GM08714 (cell line): ENCODE results near the gene XRCC2.
"Not testable (repeated sequence)": the region's sequence is repeated elsewhere in the genome, so short reads cannot be mapped to it uniquely, and the experiment has no call there.

Experiments used
- H3K4me3 ChIP-seq: fragments of 200-500 bp; sonication (Bioruptor generic); 2 replicates; pipeline ENCODE4 v1.5.1; 2014; ENCODE audit warnings: mild to moderate bottlenecking, low read length, inconsistent platforms
- ZNF274 ChIP-seq: IDR thresholded peaks from 2 replicates; pipeline ENCODE4 v1.6.1; 2012; ENCODE audit warnings: mild to moderate bottlenecking, low read depth, low read length

Gene XRCC2

DNA sequence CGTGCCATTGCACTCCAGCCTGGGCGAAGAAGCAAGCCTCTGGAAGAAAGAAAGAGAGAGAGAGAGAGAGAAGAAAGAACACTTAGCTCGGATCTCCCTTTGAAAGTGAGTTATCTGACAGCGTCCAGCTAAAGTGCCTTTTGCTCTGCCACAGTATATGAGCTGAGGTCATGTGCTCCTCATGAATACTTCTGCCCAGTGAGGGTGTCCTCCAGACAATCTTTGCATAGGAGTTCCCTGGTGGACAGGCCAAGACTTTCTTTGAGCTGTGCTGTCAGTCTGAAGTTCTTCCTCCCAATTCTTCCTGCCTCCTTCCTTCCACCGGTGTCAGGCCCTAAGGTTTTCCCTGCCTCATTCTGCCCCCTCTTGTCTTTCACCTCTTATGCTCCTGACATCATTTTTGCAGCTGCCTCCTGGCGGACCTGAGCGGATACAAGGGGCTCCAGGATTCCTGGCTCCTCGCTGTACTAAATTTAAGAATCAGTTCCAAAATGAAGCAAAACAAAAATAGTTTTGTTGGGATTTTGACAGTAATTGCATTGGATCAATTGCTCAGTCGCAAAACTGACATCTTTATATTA lies 31.9 kb downstream of the XRCC2 start:
- TF ChIP-seq ZNF274, result no peak
- no peak overlapping the region for H3K4me3 ChIP-seq

DNA sequence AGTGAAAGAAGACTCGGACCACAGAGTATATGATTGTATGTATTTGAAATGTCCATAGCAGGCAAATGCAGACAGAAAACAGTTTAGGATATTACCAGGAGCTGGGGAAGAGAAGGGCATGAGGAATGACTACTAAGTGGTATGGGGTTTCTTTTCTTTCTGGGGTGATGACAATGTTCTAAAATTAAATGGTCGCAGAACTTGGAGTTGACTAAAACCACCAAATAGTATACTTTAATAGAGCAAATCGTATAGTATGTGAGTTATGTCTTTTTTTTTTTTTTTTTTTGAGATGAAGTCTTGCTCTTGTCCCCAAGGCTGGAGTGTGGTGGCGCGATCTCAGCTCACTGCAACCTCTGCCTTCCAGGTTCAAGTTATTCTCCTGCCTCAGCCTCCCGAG lies 34.6 kb downstream of the XRCC2 start:
- TF ChIP-seq ZNF274, result no peak

DNA sequence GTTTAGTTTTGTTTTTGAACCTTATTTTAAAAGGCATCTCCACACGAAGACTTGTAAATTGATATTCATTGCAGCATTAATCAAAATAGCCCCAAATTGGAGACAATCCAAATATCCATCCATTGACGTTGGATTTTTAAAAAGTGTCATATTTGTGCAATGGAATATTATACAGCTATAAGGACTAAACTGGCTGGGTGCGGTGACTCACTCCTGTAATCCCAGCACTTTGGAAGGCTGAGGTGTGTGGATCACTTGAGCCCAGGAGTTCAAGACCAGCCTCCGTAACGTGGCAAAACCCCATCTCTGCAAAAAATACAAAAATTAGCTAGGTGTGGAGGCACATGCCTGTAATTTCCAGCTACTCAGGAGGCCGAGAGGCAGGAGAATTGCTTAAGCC lies 35.1 kb downstream of the XRCC2 start:
- no peak for TF ChIP-seq ZNF274
- H3K4me3 ChIP-seq, result no peak overlapping the region

More for the DNA sequence above, 34.6 kb downstream of the XRCC2 start:
- H3K4me3 ChIP-seq, result no peak overlapping the region

DNA sequence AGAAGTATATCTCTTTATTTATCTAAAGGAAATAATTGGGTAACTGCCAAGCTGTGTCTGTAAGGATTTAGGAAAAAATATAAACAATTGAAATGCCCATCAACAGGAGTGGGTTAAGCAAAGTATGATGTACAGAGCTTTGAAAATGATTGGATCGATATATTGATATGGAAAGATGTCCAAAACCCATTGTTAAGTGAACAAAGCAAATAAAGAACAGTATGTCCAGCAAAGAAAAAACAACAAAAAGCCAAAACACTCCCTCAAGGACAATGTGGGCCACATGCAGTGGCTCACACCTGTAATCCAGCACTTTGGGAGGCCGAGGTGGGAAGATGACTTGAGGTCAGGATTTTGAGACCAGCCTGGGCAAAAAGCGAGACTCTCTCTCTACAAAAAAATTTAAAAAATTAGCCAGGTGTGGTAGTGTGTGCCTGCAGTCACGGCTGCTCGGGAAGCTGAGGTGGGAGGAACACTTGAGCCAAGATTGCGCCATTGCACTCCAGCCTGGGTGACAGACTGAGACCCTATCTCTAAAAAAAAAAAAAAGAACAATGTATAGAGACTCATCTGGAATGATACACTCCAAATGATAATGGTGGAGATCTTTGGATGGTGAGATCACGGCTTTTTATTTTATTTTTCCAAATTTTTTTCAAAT lies 37.9 kb downstream of the XRCC2 start:
- H3K4me3 ChIP-seq, result no peak overlapping the region
- TF ChIP-seq ZNF274, result no peak

DNA sequence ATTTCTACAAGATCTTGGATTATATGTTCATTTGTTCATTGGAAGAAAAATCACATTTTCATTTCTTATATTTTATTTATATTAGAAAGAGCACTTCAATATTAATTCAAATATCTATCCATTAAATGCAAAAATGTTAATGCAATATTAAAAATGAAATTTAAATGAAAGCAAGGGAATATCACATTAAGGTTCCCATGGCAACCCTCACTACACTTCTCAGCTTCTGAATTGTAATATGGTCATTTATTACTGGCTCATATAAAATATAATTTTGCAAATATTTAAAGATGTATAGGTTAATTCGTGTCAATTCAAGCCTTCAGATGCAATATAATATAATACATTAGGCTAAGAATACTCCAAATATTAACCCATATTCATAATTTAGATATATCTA lies 38.8 kb downstream of the XRCC2 start:
- no peak for TF ChIP-seq ZNF274
- H3K4me3 ChIP-seq, result no peak overlapping the region

DNA sequence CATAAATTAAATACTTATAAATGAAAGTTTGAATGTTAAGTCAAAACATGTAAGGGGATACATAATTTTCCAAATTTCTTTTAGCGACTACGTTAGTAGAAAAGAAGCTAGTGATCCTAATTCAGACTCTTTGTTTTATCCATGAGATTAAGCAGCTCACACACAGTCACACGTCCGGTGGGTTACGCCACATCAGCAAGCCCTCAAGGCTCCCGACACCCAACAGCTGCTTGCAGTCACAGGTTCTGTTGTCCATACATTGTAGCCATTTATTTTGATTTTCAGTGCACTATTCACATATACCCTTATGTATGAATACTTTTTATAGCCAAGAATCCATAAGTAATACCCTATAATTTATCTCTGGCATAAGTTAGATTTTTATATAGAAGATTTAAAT lies 39.5 kb downstream of the XRCC2 start:
- no peak overlapping the region for H3K4me3 ChIP-seq
- no peak for TF ChIP-seq ZNF274

DNA sequence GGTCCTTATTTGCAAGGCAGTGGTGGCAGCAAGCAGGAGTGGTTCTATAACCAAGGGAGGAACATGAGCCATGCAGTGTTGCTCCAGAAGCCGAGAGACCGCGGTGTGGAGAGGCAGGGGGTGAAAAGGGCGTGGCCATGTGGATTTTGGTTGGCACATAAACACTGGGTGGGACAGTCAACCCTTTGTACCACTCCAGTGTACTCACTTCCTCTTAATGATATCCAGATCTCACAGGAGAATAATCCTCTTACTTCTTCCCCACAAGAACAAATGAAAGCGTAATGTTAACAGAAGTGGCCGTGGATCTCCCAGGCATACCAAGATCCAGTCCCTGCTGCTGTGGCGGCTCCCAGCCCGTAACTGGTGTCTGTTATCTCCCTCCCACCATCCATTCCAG lies 42.4 kb downstream of the XRCC2 start:
- H3K4me3 ChIP-seq, result no peak overlapping the region
- TF ChIP-seq ZNF274, result no peak

DNA sequence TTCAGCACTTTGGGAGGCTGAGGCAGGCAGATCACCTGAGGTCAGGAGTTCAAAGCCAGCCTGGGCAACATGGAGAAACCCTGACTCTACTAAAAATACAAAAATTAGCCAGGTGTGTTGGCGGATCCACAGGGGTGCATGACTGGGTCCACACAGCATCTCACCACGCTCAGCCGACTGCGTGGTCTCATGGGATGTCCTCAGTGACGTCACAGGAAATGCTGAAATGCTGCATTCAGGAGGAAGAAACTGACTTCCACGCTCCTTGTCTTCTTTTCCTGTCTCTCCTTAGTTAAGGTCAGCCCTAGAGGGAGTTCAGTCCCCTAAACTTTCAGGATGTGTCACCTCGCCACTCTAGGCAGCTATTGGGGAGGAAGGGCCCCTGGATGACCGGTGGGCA lies 42.9 kb downstream of the XRCC2 start:
- no peak overlapping the region for H3K4me3 ChIP-seq
- no peak for TF ChIP-seq ZNF274

DNA sequence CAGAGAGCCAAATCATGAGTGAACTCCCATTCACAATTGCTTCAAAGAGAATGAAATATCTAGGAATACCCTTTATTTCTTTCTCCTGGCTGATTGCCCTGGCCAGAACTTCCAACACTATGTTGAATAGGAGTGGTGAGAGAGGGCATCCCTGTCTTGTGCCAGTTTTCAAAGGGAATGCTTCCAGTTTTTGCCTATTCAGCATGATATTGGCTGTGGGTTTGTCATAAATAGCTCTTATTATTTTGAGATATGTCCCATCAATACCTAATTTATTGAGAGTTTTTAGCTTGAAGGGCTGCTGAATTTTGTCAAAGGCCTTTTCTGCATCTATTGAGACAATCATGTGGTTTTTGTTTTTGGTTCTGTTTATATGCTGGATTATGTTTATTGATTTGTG lies 47.2 kb downstream of the XRCC2 start:
- H3K4me3 ChIP-seq, result not testable (repeated sequence)

DNA sequence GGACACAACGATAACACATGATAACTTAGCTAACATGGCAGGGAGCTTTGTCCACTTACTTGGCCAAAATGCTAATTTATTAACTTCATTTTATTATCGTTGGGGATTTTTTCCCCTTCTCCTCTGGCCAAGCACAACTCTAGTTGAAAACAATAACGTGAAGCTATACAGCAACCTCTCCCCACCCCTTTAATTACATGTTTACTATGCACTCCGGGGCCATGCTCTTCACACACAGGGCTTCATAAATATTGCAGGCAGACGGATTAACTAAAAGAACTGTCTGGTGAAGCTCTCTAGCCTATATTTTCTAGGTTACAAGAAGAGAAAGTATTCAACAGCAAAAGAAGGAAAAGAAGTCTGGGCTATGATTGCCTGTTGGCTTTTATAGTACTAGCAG lies 51.7 kb downstream of the XRCC2 start:
- no peak overlapping the region for H3K4me3 ChIP-seq
- no peak for TF ChIP-seq ZNF274

DNA sequence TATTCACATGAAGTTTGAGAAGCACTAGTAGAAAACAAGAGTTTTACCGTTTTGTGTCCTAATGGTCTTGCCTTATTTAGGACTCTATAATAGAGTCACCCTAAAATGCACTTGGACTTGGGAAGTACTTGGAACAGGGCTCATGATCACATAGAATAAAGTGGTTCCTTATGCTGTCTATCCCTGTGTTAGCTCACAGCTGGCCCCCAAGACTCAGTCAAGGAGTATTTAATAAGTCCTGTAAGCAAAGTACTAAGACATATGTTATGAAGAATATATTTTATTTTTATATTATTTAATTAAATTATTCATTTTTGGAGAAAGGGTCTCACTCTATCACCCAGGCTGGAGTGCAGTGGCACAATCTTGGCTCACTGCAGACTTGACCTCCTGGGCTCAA lies 54.5 kb downstream of the XRCC2 start:
- no peak overlapping the region for H3K4me3 ChIP-seq
- TF ChIP-seq ZNF274, result no peak

DNA sequence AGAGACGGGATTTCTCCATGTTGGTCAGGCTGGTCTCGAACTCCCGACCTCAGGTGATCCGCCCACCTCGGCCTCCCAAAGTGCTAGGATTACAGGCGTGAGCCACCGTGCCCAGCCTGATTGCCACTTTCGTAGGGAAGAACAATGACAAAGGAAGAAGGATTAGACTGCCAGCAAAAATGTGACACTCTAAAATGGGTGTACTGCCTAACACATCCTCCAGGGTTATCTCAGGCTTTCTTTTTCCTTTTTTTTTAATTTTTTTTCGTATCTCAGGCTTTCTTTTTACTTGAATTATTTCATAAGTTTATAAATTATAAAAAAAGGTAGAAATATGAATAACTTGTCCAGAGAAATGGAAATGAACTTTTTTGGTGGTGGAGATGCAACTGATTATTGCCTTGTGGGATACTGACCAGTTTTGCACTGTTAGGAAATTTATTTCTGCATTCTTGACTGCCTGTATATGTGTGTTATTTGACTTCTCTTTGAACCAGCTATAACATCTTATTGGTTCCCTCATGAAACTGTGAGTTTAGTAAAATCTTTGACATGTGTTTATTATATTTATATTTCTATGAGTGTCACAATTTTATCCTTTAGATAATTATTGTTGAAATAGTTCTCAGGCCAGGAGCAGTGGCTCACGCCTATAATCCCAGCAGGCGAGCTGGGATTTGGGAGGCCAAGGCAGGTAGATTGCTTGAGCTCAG lies 56.8 kb downstream of the XRCC2 start:
- TF ChIP-seq ZNF274, result no peak
- no peak overlapping the region for H3K4me3 ChIP-seq

DNA sequence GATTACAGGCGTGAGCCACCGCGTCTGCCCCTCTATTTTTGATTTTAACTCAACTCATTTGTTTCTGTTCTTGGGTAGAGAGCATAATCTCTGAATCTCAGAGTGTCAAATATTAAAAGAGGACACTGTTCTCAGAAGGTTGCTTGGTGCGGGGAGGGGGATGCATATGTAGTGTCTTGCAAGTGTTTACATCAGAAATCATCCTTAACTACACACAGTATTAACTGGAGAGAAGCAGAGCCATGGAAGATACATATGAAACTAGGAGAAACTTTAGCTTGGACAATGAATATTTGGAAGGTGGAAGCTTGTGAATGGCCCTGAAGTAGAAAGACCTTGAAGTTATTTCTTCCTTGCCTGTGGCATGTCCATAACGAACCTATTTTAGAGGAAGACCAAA lies 57.5 kb downstream of the XRCC2 start:
- no peak overlapping the region for H3K4me3 ChIP-seq
- no peak for TF ChIP-seq ZNF274

DNA sequence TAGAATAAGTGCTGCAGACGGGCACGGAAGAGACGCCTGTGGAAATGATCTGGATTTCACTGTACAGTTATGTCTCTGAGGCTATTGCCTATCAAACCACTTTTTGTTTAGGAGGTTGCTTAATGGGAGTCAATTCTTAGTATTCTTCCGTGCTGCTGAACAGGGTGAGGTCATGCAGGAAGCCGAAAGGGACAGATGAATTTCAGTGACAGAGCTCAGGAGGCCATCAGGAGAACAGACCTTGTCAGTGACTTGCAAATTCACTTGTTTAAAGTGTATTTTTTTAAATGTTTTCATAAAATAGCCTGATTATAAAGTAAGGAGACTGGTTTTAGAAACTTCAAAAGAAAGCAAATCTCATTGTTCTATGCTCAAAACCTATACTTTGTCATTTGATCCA lies 58.9 kb downstream of the XRCC2 start:
- TF ChIP-seq ZNF274, result no peak
- no peak overlapping the region for H3K4me3 ChIP-seq

DNA sequence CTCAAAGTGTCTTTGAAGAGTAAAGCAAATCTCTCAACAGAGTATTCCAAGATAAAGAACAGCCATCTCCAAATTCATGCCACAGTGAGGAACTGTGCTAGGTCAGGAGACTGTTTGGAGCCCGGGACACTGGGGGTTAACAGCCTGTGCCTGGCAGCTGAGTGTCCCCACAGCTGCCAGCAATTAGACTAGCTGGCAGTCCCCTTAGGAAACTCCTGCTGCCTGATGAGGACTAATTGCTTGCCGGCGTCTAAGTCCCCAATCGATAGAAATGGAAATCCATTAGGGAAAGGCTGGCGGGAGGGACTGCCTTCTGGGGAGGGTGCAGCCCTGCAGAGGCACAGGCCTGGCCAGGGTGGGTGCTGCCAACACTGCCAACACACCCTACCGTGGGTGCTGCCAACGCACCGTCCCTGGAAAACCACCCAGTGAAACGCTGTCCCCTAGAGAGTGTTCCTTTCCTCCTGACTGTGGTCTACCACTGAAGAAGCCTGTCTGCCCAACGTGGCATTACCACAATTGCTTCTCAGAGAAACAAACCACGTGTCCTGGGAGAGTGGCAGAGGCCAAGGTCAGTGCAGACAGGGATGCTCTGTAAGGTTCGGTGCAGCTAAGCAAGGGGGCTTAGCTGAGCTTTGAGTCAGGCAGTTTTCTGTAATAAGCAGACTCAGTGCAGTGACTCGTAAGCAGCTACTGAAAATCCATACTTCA lies 60.8 kb downstream of the XRCC2 start:
- H3K4me3 ChIP-seq, result no peak overlapping the region

DNA sequence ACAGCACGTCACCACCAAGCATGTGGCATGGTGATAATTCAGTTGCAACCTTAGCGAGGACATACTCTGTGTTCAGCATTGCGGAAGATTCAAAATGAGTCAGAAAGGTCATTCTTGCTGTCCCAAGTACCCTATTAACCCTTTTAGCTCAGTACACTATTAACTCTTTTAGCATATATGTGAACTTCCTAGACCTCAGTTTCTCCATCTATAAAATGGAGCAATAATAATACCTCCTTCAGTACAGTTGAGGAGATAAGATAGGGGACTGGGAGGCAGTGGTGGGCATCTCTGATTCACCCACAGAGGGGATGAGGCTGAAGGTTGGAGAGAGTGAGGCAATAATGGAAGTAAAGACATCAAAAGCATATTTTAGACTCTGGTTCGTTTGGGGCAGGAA lies 67.3 kb downstream of the XRCC2 start:
- no peak overlapping the region for H3K4me3 ChIP-seq
- TF ChIP-seq ZNF274, result no peak

More for the DNA sequence above, 60.8 kb downstream of the XRCC2 start:
- TF ChIP-seq ZNF274, result no peak
